Measurements from ENCODE around the gene ATCAY. TPM values are rescaled to one million over a fixed set of nuclear protein-coding genes. Genes with fewer than 3 reads are reported as not detected.
A peak's percentile ranks its signal among the peaks of the same experiment; 100 is the strongest.
"Not testable (repeated sequence)": the region's sequence is repeated elsewhere in the genome, so short reads cannot be mapped to it uniquely, and the experiment has no call there.

The ATCAY gene
- total RNA-seq, 3 donors from 2014 or later (not counting 1 experiment from before 2014, with no cell fraction given) = not detected

- no peak for ATAC-seq
- Mint-ChIP-seq H3K4me1 (peaks cover 5 to 6% of the 10 kb centered on the region in 2 donors), H3K36me3 (no peaks in the 10 kb centered on the region), H3K9me3 (no peaks in the 10 kb centered on the region), H3K27me3 (ENCODE audit: low read depth in 2 of 2) (no peaks in the 10 kb centered on the region), H3K27ac (no peak overlapping the region), H3K4me3 (no peak overlapping the region)
- intact Hi-C loops (cut with micrococcal nuclease) = no loop called here
- Histone ChIP-seq H3K4me1 (ENCODE audit: control insufficient read depth, insufficient read depth, low read length) (peaks cover 3% of the 10 kb centered on the region), H3K4me3 (ENCODE audit: low read length) (no peak overlapping the region), H3K27me3 (ENCODE audit: control insufficient read depth, insufficient read depth, low read length) (no peaks in the 10 kb centered on the region), H3K9me3 (ENCODE audit: control insufficient read depth, insufficient read depth, low read length) (no peaks in the 10 kb centered on the region), H3K36me3 (ENCODE audit: control insufficient read depth, insufficient read depth, low read length) (no peaks in the 10 kb centered on the region), H3K27ac (ENCODE audit: low read length) (no peak overlapping the region)
- no peak for DNase-seq
- no peak for TF ChIP-seq CTCF (IDR thresholded peaks at IDR 0.05)
- WGBS (ENCODE audit: insufficient coverage) = 84% methylated on average over 8 of the region's 8 CpGs
These were observed 62.4 kb downstream of the ATCAY start for GRCh38 chr19:3942790-3943409.

DNA sequence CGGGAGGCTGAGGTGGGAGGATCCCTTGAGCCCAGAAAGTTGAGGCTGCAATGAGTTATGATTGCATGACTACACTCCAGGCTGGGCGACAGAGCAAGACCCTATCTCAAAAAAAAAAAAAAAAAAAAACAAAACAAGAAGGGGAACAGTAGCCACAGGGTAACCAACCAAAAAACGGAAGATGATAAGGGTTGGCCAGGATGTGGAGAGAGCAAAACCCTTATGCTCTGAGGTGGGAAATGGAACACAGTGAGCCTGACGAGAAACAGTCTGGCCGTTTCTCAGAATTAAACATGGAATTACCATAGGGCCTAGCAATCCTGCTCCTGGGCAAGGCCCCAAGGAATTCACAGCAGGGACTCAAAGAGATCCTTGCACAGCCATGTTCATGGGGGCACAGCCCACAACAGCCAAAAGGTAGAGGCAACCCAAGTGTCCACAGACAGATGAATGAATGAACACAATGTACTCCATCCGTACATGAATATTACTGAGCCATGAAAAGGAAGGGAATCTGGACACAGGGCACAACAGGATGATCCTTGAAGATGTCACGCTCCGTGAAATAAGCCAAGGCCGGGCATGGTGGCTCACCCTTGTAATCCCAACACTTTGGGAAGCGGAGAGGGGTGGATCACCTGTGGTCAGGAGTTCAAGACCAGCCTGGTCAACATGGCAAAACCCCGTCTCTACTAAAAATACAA is 63.7 kb downstream of the ATCAY start:
- no peak overlapping the region for H3K4me3 ChIP-seq (ENCODE audit: low read length)
- intact Hi-C loops (cut with micrococcal nuclease) = no loop called here
- H3K36me3 Mint-ChIP-seq = no peaks in the 10 kb centered on the region
- H3K9me3 Mint-ChIP-seq = no peaks in the 10 kb centered on the region
- DNase-seq (no peak), ATAC-seq (no peak)
- peaks cover 5% of the 10 kb centered on the region for H3K4me1 ChIP-seq (ENCODE audit: control insufficient read depth, insufficient read depth, low read length)
- 66% methylated on average over 11 of the region's 11 CpGs for WGBS (ENCODE audit: insufficient coverage)
- no peaks in the 10 kb centered on the region for H3K9me3 ChIP-seq (ENCODE audit: control insufficient read depth, insufficient read depth, low read length)
- H3K27ac ChIP-seq (ENCODE audit: low read length) = no peak overlapping the region
- H3K4me1 Mint-ChIP-seq = peaks cover 5 to 6% of the 10 kb centered on the region in 2 donors
- H3K27me3 ChIP-seq (ENCODE audit: control insufficient read depth, insufficient read depth, low read length) = no peaks in the 10 kb centered on the region
- no peak overlapping the region for H3K4me3 Mint-ChIP-seq
- H3K27ac Mint-ChIP-seq = peak overlapping the region in 1 of 2 donors; percentile 13
- no peak for TF ChIP-seq CTCF (IDR thresholded peaks at IDR 0.05)
- no peaks in the 10 kb centered on the region for H3K36me3 ChIP-seq (ENCODE audit: control insufficient read depth, insufficient read depth, low read length)
- H3K27me3 Mint-ChIP-seq (ENCODE audit: low read depth in 2 of 2) = no peaks in the 10 kb centered on the region

GRCh38 chr19:3945838-3946237 is 65.4 kb downstream of the ATCAY start:
- TF ChIP-seq CTCF (IDR thresholded peaks at IDR 0.05) = no peak
- H3K27me3 ChIP-seq (ENCODE audit: control insufficient read depth, insufficient read depth, low read length) = no peaks in the 10 kb centered on the region
- no peaks in the 10 kb centered on the region for H3K27me3 Mint-ChIP-seq (ENCODE audit: low read depth in 2 of 2)
- 73% methylated on average over 2 of the region's 2 CpGs for WGBS (ENCODE audit: insufficient coverage)
- no peaks in the 10 kb centered on the region for H3K36me3 Mint-ChIP-seq
- no peaks in the 10 kb centered on the region for H3K36me3 ChIP-seq (ENCODE audit: control insufficient read depth, insufficient read depth, low read length)
- intact Hi-C loops (cut with micrococcal nuclease) = no loop called here
- no peaks in the 10 kb centered on the region for H3K9me3 Mint-ChIP-seq
- no peak overlapping the region for H3K27ac ChIP-seq (ENCODE audit: low read length)
- peaks cover 22% of the 10 kb centered on the region for H3K4me1 ChIP-seq (ENCODE audit: control insufficient read depth, insufficient read depth, low read length)
- no peaks in the 10 kb centered on the region for H3K9me3 ChIP-seq (ENCODE audit: control insufficient read depth, insufficient read depth, low read length)
- no peak overlapping the region for H3K4me3 Mint-ChIP-seq
- ATAC-seq (no peak), DNase-seq (no peak)
- no peak overlapping the region for H3K27ac Mint-ChIP-seq
- H3K4me3 ChIP-seq (ENCODE audit: low read length) = no peak overlapping the region
- peaks cover 5 to 8% of the 10 kb centered on the region in 2 donors for H3K4me1 Mint-ChIP-seq

- H3K9me3 Mint-ChIP-seq; H3K27ac Mint-ChIP-seq; H3K9me3 ChIP-seq (ENCODE audit: control insufficient read depth, insufficient read depth, low read length); H3K4me3 ChIP-seq (ENCODE audit: low read length); ATAC-seq; H3K36me3 Mint-ChIP-seq; H3K27ac ChIP-seq (ENCODE audit: low read length); H3K27me3 ChIP-seq (ENCODE audit: control insufficient read depth, insufficient read depth, low read length); DNase-seq; H3K27me3 Mint-ChIP-seq (ENCODE audit: low read depth in 2 of 2); H3K4me3 Mint-ChIP-seq; H3K36me3 ChIP-seq (ENCODE audit: control insufficient read depth, insufficient read depth, low read length); intact Hi-C loops (cut with micrococcal nuclease): not testable (repeated sequence)
- H3K4me1 Mint-ChIP-seq = peaks cover 12 to 14% of the 10 kb centered on the region in 2 donors
- H3K4me1 ChIP-seq (ENCODE audit: control insufficient read depth, insufficient read depth, low read length) = peaks cover 30% of the 10 kb centered on the region
- 94% methylated on average over 15 of the region's 15 CpGs for WGBS (ENCODE audit: insufficient coverage)
These were observed 66.9 kb downstream of the ATCAY start for GRCh38 chr19:3947316-3947933.
